ENCODE data around the gene OSGIN1. TPM values are rescaled to one million over a fixed set of nuclear protein-coding genes. Genes with fewer than 3 reads are reported as not detected.
A peak's percentile ranks its signal among the peaks of the same experiment; 100 is the strongest.

The OSGIN1 gene
- polyA plus RNA-seq, 6 donors from 2014 or later: 0.20 to 0.85 (median 0.24) TPM; not detected in 3

DNA sequence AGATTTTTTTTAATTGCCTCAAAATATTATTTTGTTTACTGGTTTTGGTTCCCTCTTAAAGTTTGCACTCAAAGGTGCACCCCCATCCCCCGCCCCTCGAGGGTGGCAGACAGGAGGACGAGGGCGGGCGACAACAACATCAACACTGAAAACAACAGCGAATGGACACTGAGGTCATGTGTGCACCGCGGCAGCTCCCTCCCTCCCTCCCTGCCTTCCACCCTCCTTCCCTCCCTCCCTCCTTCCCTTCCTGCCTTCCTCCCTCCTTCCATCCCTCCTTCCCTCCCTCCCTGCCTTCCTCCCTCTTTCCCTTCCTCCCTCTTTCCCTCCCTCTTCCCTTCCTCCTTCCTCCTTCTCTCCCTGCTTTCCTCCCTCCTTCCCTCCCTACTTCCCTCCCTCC is 1.5 kb upstream of the OSGIN1 start:
- Mint-ChIP-seq H3K27me3 (peaks cover 8 to 44% (median 9%) of the 10 kb centered on the region in 3 donors), H3K9me3 (no peaks in the 10 kb centered on the region), H3K4me1 (peaks cover 3 to 12% (median 7%) of the 10 kb centered on the region in 3 donors), H3K4me3 (no peak overlapping the region), H3K27ac (no peak overlapping the region), H3K36me3 (no peaks in the 10 kb centered on the region)
- ATAC-seq (ENCODE audit: low read depth in 2 of 2) (no peak), DNase-seq (no peak)

DNA sequence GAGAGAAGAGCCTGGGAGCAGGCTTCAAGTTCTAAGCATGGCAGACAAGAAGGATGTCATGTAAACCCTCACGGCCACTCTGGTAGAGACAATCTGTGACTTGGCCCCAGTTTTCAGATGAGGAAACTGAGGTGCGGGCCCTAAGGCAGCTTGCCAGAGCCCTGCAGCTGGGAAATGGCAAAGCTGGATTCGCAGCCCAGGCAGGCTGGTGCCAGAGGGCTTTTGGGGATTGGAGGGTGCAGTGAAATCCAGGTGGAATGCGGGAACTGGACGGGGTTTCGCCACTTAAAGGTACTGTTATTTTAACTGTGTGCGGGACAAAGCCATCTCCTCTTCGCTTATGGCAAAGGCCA is 477 bp upstream of the OSGIN1 start:
- Mint-ChIP-seq H3K4me1 (peaks cover 7 to 12% (median 7%) of the 10 kb centered on the region in 3 donors), H3K27me3 (peaks cover 8 to 50% (median 9%) of the 10 kb centered on the region in 3 donors), H3K9me3 (no peaks in the 10 kb centered on the region), H3K27ac (peak overlapping the region in 1 of 6 donors; percentile 60), H3K4me3 (no peak overlapping the region), H3K36me3 (no peaks in the 10 kb centered on the region)
- DNase-seq (no peak), ATAC-seq (ENCODE audit: low read depth in 2 of 2) (no peak)

DNA sequence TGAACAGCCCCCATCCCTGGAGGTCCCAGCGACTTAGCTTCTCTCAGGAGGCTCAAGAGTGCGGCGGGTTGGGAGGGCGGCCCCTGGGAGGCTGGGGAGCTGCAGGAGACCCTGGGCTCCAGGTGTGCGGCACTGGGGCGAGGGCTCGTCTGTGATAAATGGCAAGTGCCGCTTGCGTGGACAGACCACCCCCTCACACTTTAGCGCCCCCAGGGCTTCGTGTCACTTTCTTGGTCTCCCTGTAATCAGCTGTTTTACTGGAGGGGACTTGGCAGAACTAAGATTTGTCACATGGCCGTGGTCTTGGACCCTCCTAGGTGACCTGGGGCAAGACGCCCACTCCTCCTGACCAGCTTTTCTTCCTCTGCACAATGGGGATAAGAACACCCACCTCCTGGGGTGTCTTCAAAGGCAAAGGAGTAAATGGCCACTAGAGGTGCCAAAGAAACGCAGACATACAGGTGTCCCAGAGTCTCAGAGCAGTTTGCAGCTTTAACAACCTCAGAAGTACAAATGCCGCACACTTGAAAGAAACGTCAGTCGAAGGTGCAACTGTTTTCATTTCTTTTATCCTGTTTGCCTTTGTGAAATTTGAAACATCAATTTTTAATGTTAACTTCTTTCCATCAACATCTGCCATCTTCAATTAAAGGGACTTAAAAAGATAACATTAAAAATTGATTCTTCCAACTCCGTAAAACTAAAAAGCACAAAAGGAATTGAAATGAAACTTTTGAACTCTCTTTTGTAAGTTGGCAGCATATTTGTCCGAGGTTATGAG is 946 bp downstream of the OSGIN1 start:
- Mint-ChIP-seq H3K9me3 (no peaks in the 10 kb centered on the region), H3K4me3 (peak overlapping the region in 3 of 8 donors; percentile 8 to 43 (median 30)), H3K27me3 (peaks cover 8 to 50% (median 9%) of the 10 kb centered on the region in 3 donors), H3K27ac (no peak overlapping the region), H3K4me1 (peaks cover 7 to 12% (median 7%) of the 10 kb centered on the region in 3 donors), H3K36me3 (no peaks in the 10 kb centered on the region)
- peak; percentile 38 to 51 for ATAC-seq (ENCODE audit: low read depth in 2 of 2)
- peak; percentile 10 for DNase-seq

DNA sequence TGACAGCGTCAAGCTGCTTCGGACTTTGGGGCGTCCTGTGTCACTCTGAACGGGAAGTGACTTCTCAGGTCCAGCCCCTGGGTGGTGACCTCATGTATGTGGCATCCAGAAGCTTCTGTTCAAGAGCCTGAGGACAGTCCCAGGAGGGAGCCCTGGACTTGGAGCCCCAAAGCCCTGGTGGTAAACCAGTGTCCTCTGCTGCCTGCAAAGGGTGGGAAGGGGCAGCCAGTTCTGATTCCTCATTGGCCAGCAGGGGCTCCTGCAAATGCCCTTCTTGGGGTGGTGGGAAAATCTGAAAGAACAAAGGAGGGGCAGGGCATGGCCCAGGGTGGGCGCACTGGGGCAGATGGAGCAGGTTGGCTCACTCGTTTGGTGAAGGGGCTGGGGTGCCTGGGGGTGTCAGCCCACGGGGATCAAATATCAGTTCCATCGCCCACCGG is 1.6 kb downstream of the OSGIN1 start:
- no peak for ATAC-seq (ENCODE audit: low read depth in 2 of 2)
- Mint-ChIP-seq H3K27ac (peak overlapping the region in 1 of 6 donors; percentile 42), H3K36me3 (no peaks in the 10 kb centered on the region), H3K4me3 (peak overlapping the region in 1 of 8 donors; percentile 43), H3K4me1 (peaks cover 7 to 12% (median 7%) of the 10 kb centered on the region in 3 donors), H3K27me3 (peaks cover 8 to 50% (median 9%) of the 10 kb centered on the region in 3 donors), H3K9me3 (no peaks in the 10 kb centered on the region)
- no peak for DNase-seq

DNA sequence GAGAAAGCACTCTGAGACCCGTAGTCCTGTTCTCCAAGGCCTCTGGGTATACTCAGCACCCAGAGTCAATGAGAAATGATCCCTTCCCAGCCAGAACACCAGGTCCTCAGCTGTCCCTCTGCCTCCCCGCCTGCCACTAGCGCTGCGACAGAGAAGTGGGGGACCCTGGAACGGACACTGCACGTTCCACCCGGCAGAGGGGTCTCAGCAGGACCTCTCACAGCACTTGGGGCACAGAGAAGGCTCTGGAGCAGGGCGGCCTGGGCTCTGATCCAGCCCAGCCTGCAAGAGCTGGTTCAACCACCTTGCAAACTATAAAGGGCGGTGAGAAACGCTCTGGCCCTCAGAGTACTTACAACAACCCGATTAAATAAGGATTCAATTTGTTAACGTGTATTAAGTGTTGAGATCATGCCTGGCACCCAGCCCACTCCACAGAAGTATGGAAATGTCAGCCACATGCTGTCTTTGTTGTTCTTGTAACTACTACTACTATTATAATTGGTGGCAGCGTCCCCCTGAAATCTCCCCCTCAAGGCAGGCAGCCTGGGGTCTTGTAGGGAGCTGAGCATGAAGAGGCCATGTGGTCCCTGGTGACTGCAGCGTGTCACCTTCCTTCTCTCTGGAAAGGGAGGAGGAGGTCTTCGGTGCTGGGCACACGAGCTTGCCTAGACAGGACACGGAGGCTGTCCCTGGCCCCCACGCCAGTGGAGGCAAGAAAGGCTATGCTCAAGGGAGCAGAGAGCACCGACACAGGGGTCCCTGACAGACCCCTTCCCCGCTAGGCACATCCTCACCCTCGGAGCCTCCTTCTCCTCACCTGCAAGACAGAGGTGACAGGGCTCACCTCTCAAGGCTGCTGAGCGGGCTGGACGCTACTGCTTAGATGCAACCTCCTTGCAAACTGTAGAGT is 2.4 kb downstream of the OSGIN1 start:
- Mint-ChIP-seq H3K4me3 (peak overlapping the region in 2 of 8 donors; percentile 42 to 47), H3K27me3 (peaks cover 8 to 50% (median 9%) of the 10 kb centered on the region in 3 donors), H3K27ac (no peak overlapping the region), H3K4me1 (peaks cover 7 to 12% (median 7%) of the 10 kb centered on the region in 3 donors), H3K9me3 (no peaks in the 10 kb centered on the region), H3K36me3 (no peaks in the 10 kb centered on the region)
- no peak for ATAC-seq (ENCODE audit: low read depth in 2 of 2)
- DNase-seq: no peak

DNA sequence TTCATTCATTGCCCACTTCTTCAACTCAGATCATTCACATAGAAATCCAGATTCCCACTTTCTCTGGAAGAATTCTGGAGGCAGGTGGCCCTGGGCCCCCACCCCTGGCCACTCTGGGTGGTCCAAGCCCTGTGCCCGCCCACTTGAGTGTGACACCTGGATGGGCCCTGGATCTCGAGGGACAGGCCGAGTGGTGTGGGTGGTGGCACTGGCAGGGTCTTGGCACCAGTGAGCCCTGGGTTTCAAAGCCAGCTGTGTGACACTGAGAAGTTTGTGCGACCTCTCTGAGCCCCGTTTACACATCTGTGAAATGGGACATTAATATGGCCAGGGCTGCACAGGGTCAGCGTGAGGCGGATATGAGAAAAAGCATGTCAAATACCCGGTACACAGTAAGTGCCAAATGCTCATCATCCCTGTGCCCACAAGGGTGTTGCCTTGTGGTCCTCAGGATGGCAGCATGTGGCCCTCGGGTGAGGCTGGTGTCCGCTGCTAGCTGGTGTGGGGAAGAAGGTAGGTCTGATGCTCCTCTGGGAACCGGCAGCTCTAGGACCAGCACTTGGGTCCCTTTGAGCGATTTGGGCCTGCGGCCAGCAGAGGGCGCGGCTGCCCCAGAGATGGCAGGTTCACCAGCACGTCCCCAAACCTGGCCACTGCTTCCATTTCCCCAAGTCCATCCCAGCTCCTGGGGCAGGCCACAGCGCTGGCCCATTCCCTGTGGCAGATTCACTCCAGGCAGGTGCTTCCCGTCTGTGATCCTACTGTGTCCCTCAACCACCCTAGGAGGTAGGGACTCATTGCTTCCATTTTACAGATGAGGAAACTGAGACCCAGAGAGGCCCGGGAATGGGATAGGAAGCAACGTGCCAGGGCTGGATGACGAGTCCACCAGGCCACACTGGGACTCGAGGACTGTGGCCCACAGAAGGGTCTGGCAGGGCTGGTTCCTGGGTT is 3.6 kb downstream of the OSGIN1 start:
- DNase-seq: peak; percentile 56
- ATAC-seq (ENCODE audit: low read depth in 2 of 2): peak; percentile 45 to 68
- H3K9me3 Mint-ChIP-seq: no peaks in the 10 kb centered on the region
- H3K36me3 Mint-ChIP-seq: no peaks in the 10 kb centered on the region
- no peak overlapping the region for H3K27ac Mint-ChIP-seq
- peaks cover 8 to 50% (median 9%) of the 10 kb centered on the region in 3 donors for H3K27me3 Mint-ChIP-seq
- H3K4me1 Mint-ChIP-seq: peaks cover 7 to 12% (median 7%) of the 10 kb centered on the region in 3 donors
- H3K4me3 Mint-ChIP-seq: no peak overlapping the region

DNA sequence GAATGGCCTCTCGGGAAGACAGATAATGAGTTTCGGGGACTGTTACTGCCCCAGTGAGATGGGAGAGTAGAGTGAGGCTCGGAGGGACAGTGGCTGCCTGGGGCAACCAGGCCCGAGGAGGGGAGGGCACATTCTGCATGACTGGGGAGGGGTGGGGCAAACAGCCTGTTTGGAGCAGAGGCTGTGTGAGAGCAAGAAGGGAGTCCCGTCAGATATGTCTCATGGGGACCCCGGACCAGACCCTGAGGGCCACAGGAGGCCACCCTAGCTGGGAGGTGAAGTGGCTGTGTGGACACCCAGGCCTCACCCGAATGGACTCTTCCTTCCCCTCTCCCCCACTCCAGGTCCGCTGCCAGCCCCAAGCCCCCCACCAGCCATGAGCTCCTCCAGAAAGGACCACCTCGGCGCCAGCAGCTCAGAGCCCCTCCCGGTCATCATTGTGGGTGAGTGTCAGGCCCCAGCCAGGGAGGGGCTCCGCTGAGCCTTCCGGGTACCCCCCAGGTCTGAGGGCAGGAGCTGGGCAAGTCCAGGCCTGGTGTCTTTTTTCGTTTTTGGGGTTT is 4.3 kb downstream of the OSGIN1 start:
- DNase-seq (no peak), ATAC-seq (ENCODE audit: low read depth in 2 of 2) (no peak)
- no peak overlapping the region for H3K4me3 Mint-ChIP-seq
- peak overlapping the region in 1 of 6 donors; percentile 64 for H3K27ac Mint-ChIP-seq
- H3K27me3 Mint-ChIP-seq: peaks cover 8 to 46% (median 9%) of the 10 kb centered on the region in 3 donors
- H3K36me3 Mint-ChIP-seq: no peaks in the 10 kb centered on the region
- no peaks in the 10 kb centered on the region for H3K9me3 Mint-ChIP-seq
- H3K4me1 Mint-ChIP-seq: peaks cover 7 to 12% (median 7%) of the 10 kb centered on the region in 3 donors

DNA sequence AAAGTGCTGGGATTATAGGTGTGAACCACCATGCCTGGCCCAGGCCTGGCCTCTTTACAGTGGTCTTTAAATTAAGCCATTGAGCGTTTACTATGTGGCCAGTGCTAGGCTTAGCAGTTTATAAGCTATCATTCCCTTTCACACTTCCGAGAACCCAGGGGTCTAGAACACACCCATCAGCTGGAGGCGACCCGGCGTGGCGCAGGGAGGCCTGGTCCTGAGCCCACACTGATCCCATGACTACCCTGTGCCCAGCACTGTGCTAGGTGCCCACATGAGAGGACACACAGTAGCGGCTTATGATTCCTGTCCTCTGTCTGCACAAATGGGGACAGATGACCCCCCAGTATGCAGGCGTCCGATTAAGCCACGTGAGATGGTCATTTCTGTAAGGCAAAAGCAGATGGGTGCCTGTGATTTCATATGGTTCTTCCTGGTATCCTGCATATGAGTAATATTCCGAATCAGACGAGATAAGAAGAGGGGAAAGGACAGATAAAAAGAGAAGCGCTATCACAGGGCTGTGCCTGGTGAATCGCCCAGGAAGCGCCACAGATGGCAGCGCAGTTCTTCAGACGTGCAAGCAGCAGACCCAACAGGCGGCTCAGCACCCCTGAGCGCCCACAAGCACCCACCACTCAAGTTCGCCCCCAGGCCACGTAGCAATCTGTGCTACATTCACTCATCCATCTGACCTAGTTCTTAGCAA is 5.3 kb downstream of the OSGIN1 start:
- Mint-ChIP-seq H3K36me3 (no peaks in the 10 kb centered on the region), H3K4me3 (no peak overlapping the region), H3K27me3 (peaks cover 8 to 36% (median 9%) of the 10 kb centered on the region in 3 donors), H3K4me1 (peaks cover 4 to 9% (median 7%) of the 10 kb centered on the region in 3 donors), H3K27ac (peak overlapping the region in 1 of 6 donors; percentile 81), H3K9me3 (no peaks in the 10 kb centered on the region)
- ATAC-seq (ENCODE audit: low read depth in 2 of 2) (no peak), DNase-seq (no peak)

DNA sequence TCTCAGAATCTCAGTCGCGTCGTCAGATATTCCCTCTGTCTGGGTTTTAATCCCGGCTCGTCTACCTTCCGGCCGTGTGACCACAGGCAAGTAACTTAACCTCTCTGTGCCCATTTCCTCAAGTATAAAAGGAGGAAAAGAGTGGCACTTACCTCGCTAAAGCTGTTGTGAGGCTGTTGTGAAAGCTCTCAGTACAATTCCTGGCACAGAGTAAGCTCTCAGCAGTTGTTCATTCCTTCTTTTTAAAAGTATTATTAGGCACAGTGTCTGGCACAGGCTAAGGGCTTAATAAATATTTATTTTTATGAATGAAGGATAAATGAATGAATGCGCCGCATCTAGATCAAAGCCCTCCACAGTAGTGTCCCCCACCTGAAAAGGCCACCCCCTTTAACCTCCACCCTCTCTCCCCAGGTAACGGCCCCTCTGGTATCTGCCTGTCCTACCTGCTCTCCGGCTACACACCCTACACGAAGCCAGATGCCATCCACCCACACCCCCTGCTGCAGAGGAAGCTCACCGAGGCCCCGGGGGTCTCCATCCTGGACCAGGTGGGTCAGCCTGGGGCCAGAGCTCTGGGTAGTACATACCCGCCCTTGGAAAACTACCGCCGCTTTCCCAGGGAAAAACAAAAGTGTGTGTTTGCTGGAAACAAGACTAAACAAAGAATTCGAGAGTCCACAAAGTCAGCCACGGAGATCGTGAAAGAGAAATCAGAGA is 6.0 kb downstream of the OSGIN1 start:
- no peak overlapping the region for H3K4me3 Mint-ChIP-seq
- H3K27me3 Mint-ChIP-seq: peaks cover 6 to 32% (median 9%) of the 10 kb centered on the region in 3 donors
- no peak for ATAC-seq (ENCODE audit: low read depth in 2 of 2)
- no peaks in the 10 kb centered on the region for H3K9me3 Mint-ChIP-seq
- no peaks in the 10 kb centered on the region for H3K36me3 Mint-ChIP-seq
- DNase-seq: no peak
- H3K27ac Mint-ChIP-seq: no peak overlapping the region
- H3K4me1 Mint-ChIP-seq: peaks cover 4 to 6% (median 5%) of the 10 kb centered on the region in 3 donors

DNA sequence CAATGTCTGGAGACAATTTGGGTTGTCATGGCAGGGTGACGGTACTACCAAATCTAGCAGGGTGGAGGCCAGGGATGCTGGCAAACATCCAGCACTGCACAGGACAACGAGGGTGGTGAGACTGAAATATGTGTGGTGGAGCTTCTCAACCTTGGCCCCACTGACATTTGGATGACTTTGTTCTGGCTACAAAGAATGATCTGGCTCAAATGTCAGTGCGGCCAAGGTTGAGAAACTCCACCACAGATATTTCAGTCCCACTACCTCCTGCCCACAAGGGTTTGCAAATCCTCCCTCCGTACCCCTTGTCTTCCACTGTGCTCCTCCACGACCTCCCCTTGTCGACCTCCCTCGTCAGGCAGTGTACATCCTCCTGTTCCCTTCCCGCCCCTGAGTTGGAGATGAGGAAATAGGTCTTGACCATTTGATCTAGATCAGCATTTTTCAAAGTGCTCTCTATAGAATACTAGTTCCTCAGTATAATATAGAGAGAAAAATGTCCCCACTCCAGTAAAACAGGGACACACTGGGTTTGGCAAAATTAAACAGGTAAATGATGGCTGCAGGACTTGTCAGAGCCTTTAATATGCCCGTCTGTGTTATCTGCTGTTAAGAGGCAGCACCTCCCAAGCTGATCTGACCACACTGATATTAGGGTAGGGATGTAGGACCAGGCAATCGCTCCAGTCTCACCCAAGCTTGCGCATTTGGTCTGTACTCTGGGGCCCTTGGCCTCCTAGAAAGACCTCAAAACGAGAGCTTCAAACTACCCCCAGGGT is 6.8 kb downstream of the OSGIN1 start:
- Mint-ChIP-seq H3K27ac (no peak overlapping the region), H3K4me3 (no peak overlapping the region), H3K27me3 (peaks cover 4 to 23% (median 6%) of the 10 kb centered on the region in 3 donors), H3K9me3 (no peaks in the 10 kb centered on the region), H3K36me3 (no peaks in the 10 kb centered on the region), H3K4me1 (peaks cover 0 to 4% (median 0%) of the 10 kb centered on the region in 3 donors)
- ATAC-seq (ENCODE audit: low read depth in 2 of 2) (no peak), DNase-seq (no peak)

All from naive B cell (primary cell).